ENCODE results near the gene DCAF8. TPM values are rescaled to one million over a fixed set of nuclear protein-coding genes. Genes with fewer than 3 reads are reported as not detected.

DCAF8 gene
- total RNA-seq, 2 donors from 2014 or later: 72.0 to 86.1 TPM

GRCh38 chr1:160243767-160244166 lies 18.6 kb downstream of the DCAF8 start:
- Histone ChIP-seq H3K9ac (ENCODE audit: low read depth in 2 of 2, low read length in 2 of 2) (no peak overlapping the region), H3K9me3 (no peaks in the 10 kb centered on the region), H3K4me1 (no peaks in the 10 kb centered on the region), H3K27me3 (no peaks in the 10 kb centered on the region), H3K27ac (no peak overlapping the region), H3K36me3 (peaks cover 4% of the 10 kb centered on the region), H3K4me3 (no peak overlapping the region)
- intact Hi-C loops (cut with DNase I): no loop called here
- no peak for DNase-seq
- no peak for TF ChIP-seq CTCF (IDR thresholded peaks at IDR 0.05)

- no peak for TF ChIP-seq CTCF (IDR thresholded peaks at IDR 0.05)
- Histone ChIP-seq H3K9ac (ENCODE audit: low read depth in 2 of 2, low read length in 2 of 2) (no peak overlapping the region), H3K36me3 (peaks cover 19% of the 10 kb centered on the region), H3K9me3 (no peaks in the 10 kb centered on the region), H3K4me1 (no peaks in the 10 kb centered on the region), H3K4me3 (no peak overlapping the region), H3K27me3 (no peaks in the 10 kb centered on the region), H3K27ac (no peak overlapping the region)
- no peak for DNase-seq
- intact Hi-C loops (cut with DNase I): no loop called here
Measured at GRCh38 chr1:160239582-160240299, 22.6 kb downstream of the DCAF8 start.

GRCh38 chr1:160238408-160238807 lies 23.9 kb downstream of the DCAF8 start:
- H3K9ac ChIP-seq (ENCODE audit: low read depth in 2 of 2, low read length in 2 of 2): no peak overlapping the region
- no peaks in the 10 kb centered on the region for H3K9me3 ChIP-seq
- no peak for DNase-seq
- no peak overlapping the region for H3K4me3 ChIP-seq
- no peaks in the 10 kb centered on the region for H3K27me3 ChIP-seq
- no peaks in the 10 kb centered on the region for H3K4me1 ChIP-seq
- H3K27ac ChIP-seq: no peak overlapping the region
- no peak for TF ChIP-seq CTCF (IDR thresholded peaks at IDR 0.05)
- intact Hi-C loops (cut with DNase I): no loop called here
- peaks cover 19% of the 10 kb centered on the region for H3K36me3 ChIP-seq

- H3K27ac ChIP-seq: no peak overlapping the region
- no peak for DNase-seq
- no peaks in the 10 kb centered on the region for H3K4me1 ChIP-seq
- no peak overlapping the region for H3K4me3 ChIP-seq
- peaks cover 19% of the 10 kb centered on the region for H3K36me3 ChIP-seq
- no peaks in the 10 kb centered on the region for H3K9me3 ChIP-seq
- intact Hi-C loops (cut with DNase I): no loop called here
- H3K27me3 ChIP-seq: no peaks in the 10 kb centered on the region
- H3K9ac ChIP-seq (ENCODE audit: low read depth in 2 of 2, low read length in 2 of 2): no peak overlapping the region
- TF ChIP-seq CTCF (IDR thresholded peaks at IDR 0.05): no peak
Measured at GRCh38 chr1:160237558-160237957, 24.8 kb downstream of the DCAF8 start.

GRCh38 chr1:160236806-160237205 lies 25.5 kb downstream of the DCAF8 start:
- H3K4me1 ChIP-seq: no peaks in the 10 kb centered on the region
- intact Hi-C loops (cut with DNase I): no loop called here
- no peak overlapping the region for H3K27ac ChIP-seq
- H3K36me3 ChIP-seq: peaks cover 19% of the 10 kb centered on the region
- no peak overlapping the region for H3K9ac ChIP-seq (ENCODE audit: low read depth in 2 of 2, low read length in 2 of 2)
- DNase-seq: no peak
- H3K4me3 ChIP-seq: no peak overlapping the region
- no peak for TF ChIP-seq CTCF (IDR thresholded peaks at IDR 0.05)
- H3K27me3 ChIP-seq: no peaks in the 10 kb centered on the region
- H3K9me3 ChIP-seq: no peaks in the 10 kb centered on the region
